MCF 10A (cell line): Measurements from ENCODE around the gene MPC2. TPM values are rescaled to one million over a fixed set of nuclear protein-coding genes. Genes with fewer than 3 reads are reported as not detected.

Experiments used
- BruUV-seq: library from RNA; stranded (reverse); fragments of 400-500 nt; replicated peaks from 2 replicates; lab custom pipeline; 2021; lab: Mats Ljungman, UMichigan
- CTCF ChIA-PET: fragments of 300-600 bp; sonication (Branson Sonifier 250); formaldehyde crosslinking; extraction: SDS; loops from one replicate; lab custom pipeline; 2021; ENCODE audit warnings: antibody characterized with exemption, inconsistent platforms; lab: Yijun Ruan, JAX
- POLR2A ChIA-PET: fragments of 300-600, 350-650 bp; sonication (Branson Sonifier 250); formaldehyde crosslinking; extraction: SDS; loops from one replicate; lab custom pipeline; 2020; ENCODE audit warnings: antibody characterized with exemption, inconsistent platforms; lab: Yijun Ruan, JAX
- DNase-seq: peaks from one replicate; pipeline ENCODE4 v3.0.0-alpha.2; 2018; ENCODE audit not compliant: unreplicated experiment
- H3K27ac Mint-ChIP-seq: one replicate; pipeline ENCODE4 v1.8.0; 2022; ENCODE audit warnings: mild to moderate bottlenecking, low read depth, mixed read lengths; ENCODE audit not compliant: unreplicated experiment
- H3K27me3 Mint-ChIP-seq: one replicate; pipeline ENCODE4 v1.8.0; 2022; ENCODE audit warnings: mixed read lengths; ENCODE audit not compliant: insufficient read depth, unreplicated experiment
- H3K36me3 Mint-ChIP-seq: one replicate; pipeline ENCODE4 v1.8.0; 2022; ENCODE audit warnings: mild to moderate bottlenecking, moderate library complexity, mixed read lengths; ENCODE audit not compliant: insufficient read depth, unreplicated experiment
- H3K4me1 Mint-ChIP-seq: one replicate; pipeline ENCODE4 v1.8.0; 2022; ENCODE audit warnings: mixed read lengths; ENCODE audit not compliant: insufficient read depth, unreplicated experiment
- H3K4me3 Mint-ChIP-seq: one replicate; pipeline ENCODE4 v1.8.0; 2022; ENCODE audit warnings: mild to moderate bottlenecking, moderate library complexity, mixed read lengths; ENCODE audit not compliant: unreplicated experiment
- H3K9me3 Mint-ChIP-seq: one replicate; pipeline ENCODE4 v1.8.0; 2022; ENCODE audit warnings: mixed read lengths; ENCODE audit not compliant: unreplicated experiment
- intact Hi-C: fragments of 100-400 bp; cut with micrococcal nuclease; formaldehyde crosslinking; loops from 2 replicates; pipeline ENCODE4 v1.14.1; 2022
- total RNA-seq: library from RNA; stranded (reverse); gene quantifications from 2 replicates; pipeline ENCODE4 v1.2.3, GENCODE V29; 2022
- TF ChIP-seq, protein P1 (sequence below): fragments of 200-600 bp; IDR thresholded peaks from one replicate; pipeline ENCODE4 v1.8.0; 2022; ENCODE audit warnings: antibody characterized with exemption, mild to moderate bottlenecking; ENCODE audit not compliant: unreplicated experiment

The MPC2 gene
- total RNA-seq, 1 experiment from 2014 or later: 108 TPM

GRCh38 chr1:167909691-167910180 lies 27.1 kb downstream of the MPC2 start:
- Mint-ChIP-seq H3K4me1 (peaks cover 12% of the 10 kb centered on the region), H3K27me3 (no peaks in the 10 kb centered on the region), H3K4me3 (no peak overlapping the region), H3K36me3 (peaks cover 13% of the 10 kb centered on the region), H3K9me3 (peaks cover 7% of the 10 kb centered on the region), H3K27ac (no peak overlapping the region)
- TF ChIP-seq, protein P1, sequence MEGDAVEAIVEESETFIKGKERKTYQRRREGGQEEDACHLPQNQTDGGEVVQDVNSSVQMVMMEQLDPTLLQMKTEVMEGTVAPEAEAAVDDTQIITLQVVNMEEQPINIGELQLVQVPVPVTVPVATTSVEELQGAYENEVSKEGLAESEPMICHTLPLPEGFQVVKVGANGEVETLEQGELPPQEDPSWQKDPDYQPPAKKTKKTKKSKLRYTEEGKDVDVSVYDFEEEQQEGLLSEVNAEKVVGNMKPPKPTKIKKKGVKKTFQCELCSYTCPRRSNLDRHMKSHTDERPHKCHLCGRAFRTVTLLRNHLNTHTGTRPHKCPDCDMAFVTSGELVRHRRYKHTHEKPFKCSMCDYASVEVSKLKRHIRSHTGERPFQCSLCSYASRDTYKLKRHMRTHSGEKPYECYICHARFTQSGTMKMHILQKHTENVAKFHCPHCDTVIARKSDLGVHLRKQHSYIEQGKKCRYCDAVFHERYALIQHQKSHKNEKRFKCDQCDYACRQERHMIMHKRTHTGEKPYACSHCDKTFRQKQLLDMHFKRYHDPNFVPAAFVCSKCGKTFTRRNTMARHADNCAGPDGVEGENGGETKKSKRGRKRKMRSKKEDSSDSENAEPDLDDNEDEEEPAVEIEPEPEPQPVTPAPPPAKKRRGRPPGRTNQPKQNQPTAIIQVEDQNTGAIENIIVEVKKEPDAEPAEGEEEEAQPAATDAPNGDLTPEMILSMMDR: no peak
- intact Hi-C loops: no loop called here
- no peak for DNase-seq
- ChIA-PET POLR2A (interaction anchor here (0.7 to 14.9 kb wide), 3 partner anchors 11 to 25 kb away, joined by 4 to 175 read pairs (median 14); partner anchors contain the start of genes DCAF6 and MPC2), CTCF (interaction anchor here (1.5 kb wide), 1 partner anchor 22 kb away, joined by 4 read pairs; no protein-coding TSS in a partner anchor)
- BruUV-seq: no TSS peak

GRCh38 chr1:167905671-167906070 lies 31.2 kb downstream of the MPC2 start:
- no peak for DNase-seq
- Mint-ChIP-seq H3K9me3 (peaks cover 7% of the 10 kb centered on the region), H3K27me3 (no peaks in the 10 kb centered on the region), H3K27ac (no peak overlapping the region), H3K36me3 (peaks cover 6% of the 10 kb centered on the region), H3K4me3 (no peak overlapping the region), H3K4me1 (peaks cover under 1% of the 10 kb centered on the region)
- TF ChIP-seq, protein P1: no peak
- intact Hi-C loops: no loop called here
- ChIA-PET CTCF (interaction anchor here (0.9 kb wide), 1 partner anchor 12 kb away, joined by 3 read pairs; no protein-coding TSS in a partner anchor), POLR2A (no interaction called here)
- no TSS peak for BruUV-seq

- ChIA-PET POLR2A (interaction anchor here (1.2 kb wide), 1 partner anchor 31 kb away, joined by 3 read pairs; the partner anchor contains the start of genes DCAF6 and MPC2), CTCF (interaction anchor here (0.6 to 0.9 kb wide), 2 partner anchors 13 to 102 kb away, joined by 3 read pairs; no protein-coding TSS in a partner anchor)
- H3K4me1 Mint-ChIP-seq: no peaks in the 10 kb centered on the region
- no peaks in the 10 kb centered on the region for H3K27me3 Mint-ChIP-seq
- H3K27ac Mint-ChIP-seq: no peak overlapping the region
- TF ChIP-seq, protein P1: no peak
- intact Hi-C loops: no loop called here
- peaks cover 2% of the 10 kb centered on the region for H3K36me3 Mint-ChIP-seq
- H3K9me3 Mint-ChIP-seq: peaks cover 5% of the 10 kb centered on the region
- no TSS peak for BruUV-seq
- H3K4me3 Mint-ChIP-seq: no peak overlapping the region
- no peak for DNase-seq
Measured at GRCh38 chr1:167905182-167905581, 31.7 kb downstream of the MPC2 start.

DNA sequence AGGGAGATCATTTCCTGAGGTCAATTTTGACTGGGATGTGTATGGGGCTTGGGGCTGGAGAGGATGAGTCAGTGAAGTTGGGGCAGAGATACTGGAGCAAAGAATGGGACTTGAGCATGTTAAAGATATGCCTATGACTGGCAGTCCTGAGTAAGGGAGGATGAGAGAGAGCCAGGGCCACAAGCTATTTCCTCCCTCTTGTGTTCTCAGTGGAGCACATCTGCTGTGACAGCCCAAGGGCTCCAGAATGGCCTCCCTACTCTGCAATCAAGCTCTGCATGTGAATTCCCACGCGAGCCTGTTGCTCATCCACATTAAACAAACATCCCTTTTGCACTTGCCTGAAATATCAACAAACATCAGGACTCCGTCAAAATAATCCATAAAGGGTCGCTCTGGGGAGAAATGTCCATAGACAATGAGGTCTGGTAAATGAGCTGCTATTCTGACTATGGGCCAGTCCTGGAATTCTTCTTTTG lies 32.2 kb downstream of the MPC2 start:
- no peaks in the 10 kb centered on the region for H3K4me1 Mint-ChIP-seq
- TF ChIP-seq, protein P1: no peak
- no peak overlapping the region for H3K27ac Mint-ChIP-seq
- DNase-seq: peak; percentile 26
- H3K4me3 Mint-ChIP-seq: no peak overlapping the region
- H3K9me3 Mint-ChIP-seq: peaks cover under 1% of the 10 kb centered on the region
- ChIA-PET CTCF (interaction anchor here (0.6 to 0.9 kb wide), 2 partner anchors 13 to 102 kb away, joined by 3 read pairs; no protein-coding TSS in a partner anchor), POLR2A (interaction anchor here (1.2 kb wide), 1 partner anchor 32 kb away, joined by 3 read pairs; the partner anchor contains the start of genes DCAF6 and MPC2)
- no peaks in the 10 kb centered on the region for H3K36me3 Mint-ChIP-seq
- BruUV-seq: no TSS peak
- H3K27me3 Mint-ChIP-seq: no peaks in the 10 kb centered on the region
- intact Hi-C loops: no loop called here
